Measurements from ENCODE around the gene DUSP16. TPM values are rescaled to one million over a fixed set of nuclear protein-coding genes. Genes with fewer than 3 reads are reported as not detected.
A peak's percentile ranks its signal among the peaks of the same experiment; 100 is the strongest.

Gene DUSP16
- polyA plus RNA-seq, 3 donors: 25.2 to 30.5 (median 26.7) TPM

- DNase-seq (ENCODE audit: extremely low read depth in 1 of 11, low read depth in 9 of 11, low spot score in 4 of 11): no peak
These were observed 96.5 kb downstream of the DUSP16 start for GRCh38 chr12:12466157-12466556.

DNA sequence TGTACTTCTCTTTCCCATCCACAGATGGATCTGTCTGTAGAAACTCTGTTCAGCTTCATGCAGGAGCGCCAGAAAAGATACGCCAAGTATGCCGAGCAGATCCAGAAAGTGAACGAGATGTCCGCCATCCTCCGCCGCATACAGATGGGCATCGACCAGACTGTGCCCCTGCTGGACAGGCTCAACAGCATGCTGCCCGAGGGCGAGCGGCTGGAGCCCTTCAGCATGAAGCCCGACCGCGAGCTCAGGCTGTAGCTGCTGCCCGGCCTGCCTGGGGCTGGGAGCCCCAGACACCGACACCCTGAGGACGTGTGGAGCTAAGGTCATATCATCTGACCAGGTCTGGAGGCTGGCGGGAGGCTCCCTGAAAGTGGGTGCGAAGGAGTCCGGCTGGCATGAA, 97.1 kb downstream of the DUSP16 start:
- DNase-seq (ENCODE audit: extremely low read depth in 1 of 11, low read depth in 9 of 11, low spot score in 4 of 11): no peak

GRCh38 chr12:12461923-12462315, 100.7 kb downstream of the DUSP16 start:
- DNase-seq (ENCODE audit: extremely low read depth in 1 of 11, low read depth in 9 of 11, low spot score in 4 of 11): no peak

DNA sequence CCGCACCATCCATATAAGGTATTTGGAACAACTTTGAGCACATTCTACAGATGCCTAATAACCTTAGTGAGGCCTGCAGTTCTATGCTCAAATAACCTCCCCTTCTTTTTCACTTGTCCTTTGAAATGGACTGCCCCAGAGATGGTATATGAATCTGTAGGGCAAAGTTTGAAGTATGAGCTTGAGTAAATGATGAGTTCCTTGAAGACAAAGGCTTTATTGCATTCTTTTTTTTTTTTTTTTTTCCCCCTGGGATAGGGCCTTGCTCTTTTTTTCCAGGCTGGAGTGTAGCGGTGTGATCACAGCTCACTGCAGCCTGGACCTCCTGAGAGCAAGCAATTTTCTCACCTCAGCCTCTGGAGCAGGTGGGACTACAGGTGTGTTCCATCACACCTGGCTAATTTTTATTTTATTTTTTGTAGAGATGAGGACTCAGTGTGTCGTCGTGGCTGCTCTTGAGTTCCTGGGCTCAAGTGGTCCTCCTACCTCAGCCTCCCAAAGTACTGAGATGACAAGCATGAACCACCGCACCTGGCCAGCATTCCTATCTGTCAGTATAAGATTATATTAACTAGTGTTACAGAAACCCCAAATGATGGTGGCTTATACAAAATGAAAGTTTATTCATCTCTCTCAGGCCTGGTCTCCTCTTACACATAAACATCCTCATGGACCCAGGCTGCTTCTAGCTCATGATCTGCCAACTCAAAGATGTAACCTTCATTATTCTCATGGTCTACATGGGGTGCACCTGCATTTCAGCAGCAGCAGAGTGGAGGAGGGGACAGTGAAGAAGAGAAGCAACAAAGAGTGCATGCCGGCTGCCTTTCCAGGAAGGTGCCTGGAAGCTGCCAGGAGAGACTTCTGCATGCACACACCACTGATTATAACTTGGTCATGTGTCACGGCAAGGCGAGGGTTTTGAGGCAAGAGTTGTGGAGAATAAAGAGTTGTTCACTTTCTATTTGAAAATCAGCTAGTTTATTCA, 101.4 kb downstream of the DUSP16 start:
- no peak for DNase-seq (ENCODE audit: extremely low read depth in 1 of 11, low read depth in 9 of 11, low spot score in 4 of 11)

GRCh38 chr12:12456637-12457036, 106.0 kb downstream of the DUSP16 start:
- no peak for DNase-seq (ENCODE audit: extremely low read depth in 1 of 11, low read depth in 9 of 11, low spot score in 4 of 11)

DNA sequence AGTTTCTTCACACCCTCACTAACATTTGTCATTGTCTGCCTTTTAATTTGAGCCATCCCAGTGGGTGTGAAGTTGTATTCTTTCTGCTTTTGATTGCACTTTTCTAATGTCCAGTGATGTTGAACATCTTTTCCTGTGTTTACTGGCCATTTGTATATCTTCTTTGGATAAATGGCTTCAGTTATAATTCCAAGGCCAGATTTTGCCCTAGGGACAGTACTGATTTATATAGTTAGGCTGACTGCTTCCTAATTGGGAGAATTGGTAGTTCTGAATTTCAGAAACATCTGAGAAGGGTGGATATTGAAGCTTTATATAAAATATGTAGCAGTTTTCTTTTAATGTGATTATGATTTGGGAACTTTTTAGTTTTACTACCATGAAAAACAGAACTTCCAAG, 108.3 kb downstream of the DUSP16 start:
- DNase-seq (ENCODE audit: extremely low read depth in 1 of 11, low read depth in 9 of 11, low spot score in 4 of 11): no peak

DNA sequence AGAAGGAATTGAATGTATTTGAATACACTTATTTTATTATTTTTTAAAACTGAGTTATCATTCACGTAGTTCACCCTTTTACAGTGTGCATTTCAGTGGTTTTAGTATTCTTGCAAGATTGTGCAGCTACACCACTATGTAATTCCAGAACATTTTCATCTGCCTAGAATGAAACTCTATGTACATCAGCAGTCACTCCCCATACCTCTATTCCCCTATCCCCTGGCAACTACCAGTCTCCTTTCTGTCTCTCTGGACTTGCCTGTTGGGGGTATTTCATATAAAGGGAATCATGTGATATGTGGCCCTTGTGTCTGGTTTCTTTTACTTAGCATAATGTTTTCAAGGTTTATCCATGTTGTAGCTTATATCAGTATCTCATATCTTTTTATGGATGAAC, 109.0 kb downstream of the DUSP16 start:
- no peak for DNase-seq (ENCODE audit: extremely low read depth in 1 of 11, low read depth in 9 of 11, low spot score in 4 of 11)

- no peak for DNase-seq (ENCODE audit: extremely low read depth in 1 of 11, low read depth in 9 of 11, low spot score in 4 of 11)
These were observed 110.2 kb downstream of the DUSP16 start for GRCh38 chr12:12452326-12452902.

GRCh38 chr12:12451098-12451497, 111.6 kb downstream of the DUSP16 start:
- no peak for DNase-seq (ENCODE audit: extremely low read depth in 1 of 11, low read depth in 9 of 11, low spot score in 4 of 11)

DNA sequence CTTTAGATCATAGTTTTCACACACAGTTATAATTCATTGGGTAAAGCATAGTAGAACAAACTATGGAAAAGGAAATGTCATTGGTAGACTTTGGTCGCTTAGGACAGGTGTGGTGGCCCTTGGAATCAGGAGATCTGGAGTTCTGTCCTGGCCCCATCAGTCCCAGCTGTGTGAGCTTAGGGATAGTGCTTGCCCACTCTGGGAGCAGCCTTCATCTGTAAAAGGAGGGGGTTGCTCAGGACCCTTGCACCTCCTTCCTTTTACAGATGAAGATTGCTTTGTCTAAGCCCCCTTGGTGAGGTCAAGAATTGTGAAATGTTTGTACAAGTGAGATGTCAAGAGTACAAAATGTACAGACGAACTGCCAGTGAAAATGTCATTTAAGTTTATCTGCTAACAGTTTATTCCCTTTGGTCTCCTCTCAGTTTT, 112.6 kb downstream of the DUSP16 start:
- no peak for DNase-seq (ENCODE audit: extremely low read depth in 1 of 11, low read depth in 9 of 11, low spot score in 4 of 11)

DNA sequence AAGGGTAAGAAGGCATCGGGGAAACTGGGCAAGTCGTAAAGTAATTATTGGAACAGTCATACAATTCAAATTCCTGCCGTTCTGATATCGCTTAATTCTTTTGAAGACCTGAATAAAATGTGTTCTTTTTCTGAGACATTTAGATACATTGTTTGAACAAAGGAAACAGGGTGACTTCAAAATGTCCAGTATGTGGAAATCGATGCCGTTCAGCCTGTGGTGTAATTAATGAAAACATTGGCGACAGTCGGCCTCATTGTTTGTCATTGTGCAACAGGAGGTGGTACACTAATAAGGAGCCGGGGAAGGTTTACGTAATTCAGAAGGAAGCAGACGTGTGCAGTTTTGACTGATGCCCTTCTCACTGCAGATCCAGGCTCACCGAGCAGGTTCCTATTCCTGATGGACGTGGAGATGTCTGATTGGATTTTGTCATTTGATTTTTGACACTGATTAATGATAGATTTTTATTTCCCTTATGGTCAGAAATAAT, 113.1 kb downstream of the DUSP16 start:
- DNase-seq (ENCODE audit: extremely low read depth in 1 of 11, low read depth in 9 of 11, low spot score in 4 of 11): no peak

- no peak for DNase-seq (ENCODE audit: extremely low read depth in 1 of 11, low read depth in 9 of 11, low spot score in 4 of 11)
These were observed 114.8 kb downstream of the DUSP16 start for GRCh38 chr12:12447837-12448236.

- DNase-seq (ENCODE audit: extremely low read depth in 1 of 11, low read depth in 9 of 11, low spot score in 4 of 11): no peak
These were observed 115.4 kb downstream of the DUSP16 start for GRCh38 chr12:12447236-12447635.

DNA sequence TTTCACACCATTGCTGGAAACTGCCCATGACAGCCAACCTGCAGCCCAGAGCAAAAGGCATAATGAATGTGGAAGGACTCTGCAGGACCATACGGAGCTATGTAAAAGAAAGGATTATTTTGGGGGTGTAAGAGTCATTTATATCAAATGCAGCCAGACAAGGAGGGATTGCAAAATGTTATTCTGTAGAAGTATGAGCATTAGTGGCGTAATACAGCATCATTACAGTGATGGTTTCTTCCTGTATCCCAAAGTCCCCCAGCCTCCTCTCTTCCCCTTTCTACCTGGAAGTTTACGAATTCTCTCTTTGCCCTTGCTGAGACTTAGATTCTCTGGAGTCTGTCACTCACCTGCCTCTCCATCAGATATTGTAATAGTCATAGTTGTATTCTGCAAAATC, 115.9 kb downstream of the DUSP16 start:
- DNase-seq (ENCODE audit: extremely low read depth in 1 of 11, low read depth in 9 of 11, low spot score in 4 of 11): no peak

- DNase-seq (ENCODE audit: extremely low read depth in 1 of 11, low read depth in 9 of 11, low spot score in 4 of 11): no peak
These were observed 116.8 kb downstream of the DUSP16 start for GRCh38 chr12:12445882-12446181.

DNA sequence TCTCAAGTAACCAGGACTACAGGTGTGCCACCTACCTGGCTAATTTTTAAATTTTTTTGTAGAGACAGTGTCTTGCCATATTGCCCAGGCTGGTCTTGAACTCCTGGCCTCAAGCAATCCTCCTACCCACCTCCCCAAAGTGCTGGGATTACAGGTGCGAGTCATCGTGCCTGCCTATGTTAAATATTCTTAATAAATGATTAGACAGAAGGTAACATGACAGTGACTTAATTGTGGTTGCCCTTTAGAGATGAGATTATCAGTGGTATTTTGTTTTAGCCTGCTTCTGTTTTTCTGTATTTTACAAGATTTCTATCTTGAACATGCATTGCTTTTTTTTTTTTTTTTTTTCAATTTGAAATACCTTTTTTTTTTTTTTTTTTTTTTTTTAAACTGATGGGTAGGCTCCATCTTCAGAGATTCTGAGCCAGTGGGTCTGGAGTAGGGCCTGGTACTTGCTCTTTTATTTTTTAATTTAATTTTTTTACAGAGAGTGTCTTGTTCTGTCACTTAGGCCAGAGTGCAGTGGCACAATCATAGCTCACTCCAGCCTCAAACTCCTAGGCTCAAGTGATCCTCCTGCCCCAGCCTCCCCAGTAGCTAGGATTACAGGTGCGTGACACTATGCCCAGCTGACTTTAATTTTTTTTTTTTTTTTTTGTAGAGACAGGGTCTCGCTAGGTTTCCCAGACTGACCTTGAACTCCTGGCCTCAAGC, 117.3 kb downstream of the DUSP16 start:
- no peak for DNase-seq (ENCODE audit: extremely low read depth in 1 of 11, low read depth in 9 of 11, low spot score in 4 of 11)

GRCh38 chr12:12443431-12443878, 119.2 kb downstream of the DUSP16 start:
- DNase-seq (ENCODE audit: extremely low read depth in 1 of 11, low read depth in 9 of 11, low spot score in 4 of 11): peak in 8 of 11 donors; percentile 15 to 31 (median 22)

- DNase-seq (ENCODE audit: extremely low read depth in 1 of 11, low read depth in 9 of 11, low spot score in 4 of 11): no peak
These were observed 120.1 kb downstream of the DUSP16 start for GRCh38 chr12:12442548-12443071.

DNA sequence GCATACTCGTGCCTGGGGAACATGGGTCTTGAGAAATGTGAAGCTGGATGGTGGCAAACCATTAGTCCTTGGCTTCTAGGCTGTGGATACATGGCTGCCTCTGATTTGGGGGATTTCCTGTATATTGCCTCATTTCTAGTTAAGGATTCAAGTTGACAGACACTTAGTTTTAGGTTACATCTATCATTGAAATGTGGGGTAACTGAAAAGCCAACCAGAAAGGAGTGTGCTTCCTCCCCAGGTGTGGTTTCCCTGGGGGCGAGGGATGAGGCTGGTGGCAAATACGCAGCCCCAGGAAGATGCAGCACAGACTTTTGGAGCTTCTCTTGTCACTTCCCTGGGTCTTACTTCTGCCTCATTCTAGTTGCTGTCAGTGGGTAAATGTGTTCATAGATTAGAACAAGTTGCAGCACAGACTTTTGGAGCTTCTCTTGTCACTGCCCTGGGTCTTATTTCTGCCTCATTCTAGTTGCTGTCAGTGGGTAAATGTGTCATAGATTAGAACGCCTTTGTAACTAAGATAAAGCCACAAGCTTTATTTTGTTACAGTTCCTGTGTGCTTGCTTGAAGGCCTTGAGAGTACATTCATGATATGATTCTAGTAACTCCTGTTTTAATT, 120.7 kb downstream of the DUSP16 start:
- no peak for DNase-seq (ENCODE audit: extremely low read depth in 1 of 11, low read depth in 9 of 11, low spot score in 4 of 11)

Measured in renal cortex interstitium (tissue), 11 donors.